ENCODE results near the gene SLC5A12. TPM values are rescaled to one million over a fixed set of nuclear protein-coding genes. Genes with fewer than 3 reads are reported as not detected.
A peak's percentile ranks its signal among the peaks of the same experiment; 100 is the strongest.

SLC5A12 gene
- polyA plus RNA-seq (2011; rRNA removed) (not detected in 2 replicates), polyA plus RNA-seq (2017; fragmentation: RNase III; extraction: RNeasy Plus Mini Kit Qiagen cat#74134 plus additional on column Dnase treatment) (not detected in 3 replicates), polyA minus RNA-seq (2011; rRNA and poly(A)+ RNA removed) (not detected in 2 replicates)
- not detected in 2 replicates for polyA plus RNA-seq (2012; cell fraction: cytosol; rRNA removed)
- polyA plus RNA-seq (2012; cell fraction: nucleus; rRNA removed) = not detected in 2 replicates

- H3K9me3 ChIP-seq = no peaks in the 10 kb centered on the region
- ATAC-seq (no peak), FAIRE-seq (no peak), DNase-seq (ENCODE audit: low read depth in 1 of 2, low spot score in 1 of 2) (no peak)
- ChIA-PET CTCF (no interaction called here), POLR2A (no interaction called here)
- H3K4me1 ChIP-seq = no peaks in the 10 kb centered on the region
- no peak within 1 kb of the TSS for H3K4me3 ChIP-seq
- H3K4me2 ChIP-seq = no peak within 1 kb of the TSS
- TF ChIP-seq ZSCAN20 (CRISPR knock-in tag; IDR thresholded peaks at IDR 0.05) (no peak), MAFK (IDR thresholded peaks at IDR 0.05; ENCODE audit: partially characterized antibody) (peak; percentile 83)
- WGBS (ENCODE audit: missing lambda C conversion rate) = 0% methylated on average over 3 of the region's 3 CpGs
- H3K27ac ChIP-seq = no peak within 1 kb of the TSS
Observed at GRCh38 chr11:26721948-26722475, at the start of gene SLC5A12. Gene SLC5A12, minus strand, starts transcription at chr11:26722060. Its CDS starts 346 bp downstream, at chr11:26721714.

GRCh38 chr11:26769027-26769426 lies 47.2 kb upstream of the SLC5A12 start:
- no peaks in the 10 kb centered on the region for H3K4me1 ChIP-seq
- ChIA-PET CTCF (interaction anchor here (1.5 kb wide), 1 partner anchor 390 kb away, joined by 4 read pairs; no protein-coding TSS in a partner anchor), POLR2A (no interaction called here)
- H3K27ac ChIP-seq = no peak overlapping the region
- no peaks in the 10 kb centered on the region for H3K9me3 ChIP-seq
- ATAC-seq (no peak), DNase-seq (ENCODE audit: low read depth in 1 of 2, low spot score in 1 of 2) (no peak), FAIRE-seq (no peak)
- no peak for TF ChIP-seq HOXA7 (CRISPR knock-in tag; IDR thresholded peaks at IDR 0.05)
- TF ChIP-seq CBX8 (IDR thresholded peaks at IDR 0.05) = no peak
- no peak for TF ChIP-seq ZC3H11A (IDR thresholded peaks at IDR 0.05)
- no peak for TF ChIP-seq EP300 (IDR thresholded peaks at IDR 0.05)
- TF ChIP-seq HDAC2 (IDR thresholded peaks at IDR 0.05) = no peak
- no peak for TF ChIP-seq HOXB13 (CRISPR knock-in tag; IDR thresholded peaks at IDR 0.05; ENCODE audit: low read depth)
- no peak for TF ChIP-seq JUNB (IDR thresholded peaks at IDR 0.05)
- no peak overlapping the region for H3K4me2 ChIP-seq
- no peak overlapping the region for H3K4me3 ChIP-seq

- DNase-seq (ENCODE audit: low read depth in 1 of 2, low spot score in 1 of 2) = no peak
- H3K4me3 ChIP-seq = no peak overlapping the region
- no peaks in the 10 kb centered on the region for H3K4me1 ChIP-seq
- TF ChIP-seq RNF2 (IDR thresholded peaks at IDR 0.05; ENCODE audit: borderline replicate concordance, low read depth) (no peak), FOXS1 (CRISPR knock-in tag; IDR thresholded peaks at IDR 0.05) (no peak), SMC3 (IDR thresholded peaks at IDR 0.05) (no peak)
- ATAC-seq = no peak
- no peaks in the 10 kb centered on the region for H3K9me3 ChIP-seq
- H3K4me2 ChIP-seq = no peak overlapping the region
- POLR2A ChIA-PET = no interaction called here
- no peak for FAIRE-seq
- WGBS (ENCODE audit: missing lambda C conversion rate) = 19% methylated on average over 2 of the region's 2 CpGs
- CTCF ChIA-PET = no interaction called here
- no peak overlapping the region for H3K27ac ChIP-seq
Observed at GRCh38 chr11:26767060-26767459, 45.2 kb upstream of the SLC5A12 start.

- DNase-seq (ENCODE audit: low read depth in 1 of 2, low spot score in 1 of 2) (no peak), ATAC-seq (no peak), FAIRE-seq (no peak)
- POLR2A ChIA-PET = no interaction called here
- TF ChIP-seq EHF (CRISPR knock-in tag; IDR thresholded peaks at IDR 0.05) = no peak
- TF ChIP-seq TP53 (CRISPR knock-in tag; IDR thresholded peaks at IDR 0.05) = no peak
- TF ChIP-seq CTCF (IDR thresholded peaks at IDR 0.05) = no peak
- no peak for TF ChIP-seq RAD21 (conservative IDR thresholded peaks at IDR 0.05 in 1 of 2, IDR thresholded peaks at IDR 0.05 in 1 of 2)
- TF ChIP-seq FOSB (CRISPR knock-in tag; IDR thresholded peaks at IDR 0.05) = no peak
- no peak for TF ChIP-seq HOXA7 (CRISPR knock-in tag; IDR thresholded peaks at IDR 0.05)
- no peak for TF ChIP-seq ZFP36 (IDR thresholded peaks at IDR 0.05; ENCODE audit: borderline replicate concordance, partially characterized antibody)
- no peak for TF ChIP-seq ESRRA (IDR thresholded peaks at IDR 0.05; ENCODE audit: borderline replicate concordance, low read length)
- no peak for TF ChIP-seq JUN (IDR thresholded peaks at IDR 0.05)
- no peak for TF ChIP-seq NFE2L2 (conservative IDR thresholded peaks at IDR 0.05; ENCODE audit: low read length)
- no peak for TF ChIP-seq ZNF302 (CRISPR knock-in tag; IDR thresholded peaks at IDR 0.05)
- TF ChIP-seq ATOH8 (CRISPR knock-in tag; IDR thresholded peaks at IDR 0.05; ENCODE audit: low read depth) = no peak
- Histone ChIP-seq H3K4me2 (no peak overlapping the region), H3K4me1 (no peaks in the 10 kb centered on the region), H3K9me3 (no peaks in the 10 kb centered on the region), H3K27ac (no peak overlapping the region), H3K4me3 (no peak overlapping the region)
- 78% methylated on average over 3 of the region's 3 CpGs for WGBS (ENCODE audit: missing lambda C conversion rate)
- CTCF ChIA-PET = no interaction called here
Observed at GRCh38 chr11:26765323-26765722, 43.5 kb upstream of the SLC5A12 start.
